ENCODE results near the gene TXLNA. TPM values are rescaled to one million over a fixed set of nuclear protein-coding genes. Genes with fewer than 3 reads are reported as not detected.
A peak's percentile ranks its signal among the peaks of the same experiment; 100 is the strongest.
"Not testable (repeated sequence)": the region's sequence is repeated elsewhere in the genome, so short reads cannot be mapped to it uniquely, and the experiment has no call there.

TXLNA gene
- 67.3 and 69.4 TPM in 2 replicates for total RNA-seq (2021)
- long read RNA-seq, full-length matches to known transcripts, result 36 of 97 reads
- long read RNA-seq, partial matches to known transcripts, result 18 of 97 reads
- long read RNA-seq, other reads (novel, unspliced or antisense), result 43 of 97 reads

DNA sequence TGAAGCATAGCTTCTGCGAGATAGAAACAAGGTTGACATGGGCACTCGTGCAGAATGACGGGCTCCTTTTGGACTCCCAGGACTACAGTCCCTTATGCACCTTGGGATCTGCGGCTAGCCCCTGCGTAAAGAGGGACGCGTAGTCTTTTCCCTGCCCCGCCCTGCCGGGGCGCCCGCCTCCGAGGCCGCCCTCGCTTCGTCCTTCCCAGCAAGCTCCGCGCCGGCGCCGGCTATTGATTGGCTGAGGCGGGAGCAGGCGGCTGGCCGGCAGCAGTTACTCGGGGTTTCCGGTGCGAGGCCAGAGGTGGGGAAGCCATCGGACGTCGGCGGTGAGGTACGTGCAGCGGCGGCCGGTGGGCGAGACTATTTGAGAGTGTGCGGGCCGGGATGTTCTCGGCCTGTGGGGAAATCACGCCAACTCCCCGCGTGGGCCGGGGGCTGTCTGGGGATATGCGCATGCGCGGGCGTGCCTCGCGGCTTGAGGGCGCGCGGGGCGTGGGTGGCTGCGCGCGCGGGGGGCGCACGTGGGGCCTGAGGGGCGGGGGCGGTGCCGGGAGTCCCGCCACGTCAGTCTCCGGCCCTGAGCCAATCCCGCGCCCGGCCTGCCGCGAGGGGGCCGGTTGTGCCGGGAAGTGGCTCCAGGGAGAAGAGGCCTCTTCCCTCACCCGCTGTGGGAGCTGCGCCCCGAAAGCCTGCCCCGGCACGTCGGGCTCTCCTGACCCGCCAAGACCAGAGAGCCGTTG lies at the start of gene TXLNA:
Gene TXLNA (plus strand): TSS at position 233 of the 743 bp plus-strand sequence. CDS start 671 bp downstream, outside the sequence.
- Histone ChIP-seq H3K27ac (ENCODE audit: insufficient read length, low read depth, low read length) (no peak within 1 kb of the TSS), H3K9me3 (ENCODE audit: control insufficient read depth, low read depth, low read length) (no peaks in the 10 kb centered on the region), H4K8ac (replicated peaks; ENCODE audit: insufficient read length, low read depth, low read length) (no peak within 1 kb of the TSS), H3K14ac (ENCODE audit: insufficient read depth, low read length) (peak within 1 kb of the TSS; percentile 33), H3K4me1 (ENCODE audit: insufficient read depth, low read length) (peaks cover 6% of the 10 kb centered on the region), H2BK12ac (ENCODE audit: insufficient read length, low read depth, low read length) (no peak within 1 kb of the TSS), H3K18ac (ENCODE audit: insufficient read length, low read depth, low read length) (peak within 1 kb of the TSS; percentile 20), H3K4ac (ENCODE audit: low read depth, low read length) (no peak within 1 kb of the TSS), H4K20me1 (ENCODE audit: control insufficient read depth, insufficient read depth, insufficient read length) (no peaks in the 10 kb centered on the region), H3K79me2 (ENCODE audit: insufficient read depth, low read length) (peaks cover 4% of the 10 kb centered on the region; the same call in 1 of the 2 replicates), H2BK15ac (ENCODE audit: low read depth, low read length) (no peak within 1 kb of the TSS), H2BK20ac (ENCODE audit: low read depth, low read length, poor library complexity, severe bottlenecking) (no peak within 1 kb of the TSS), H2AK5ac (ENCODE audit: insufficient read length, low read length) (no peak within 1 kb of the TSS), H3K56ac (ENCODE audit: insufficient read length, low read depth, low read length) (no peak within 1 kb of the TSS), H3T11ph (ENCODE audit: low read length) (no peak within 1 kb of the TSS), H3K9ac (ENCODE audit: extremely low read depth, insufficient read length, low read length) (peak within 1 kb of the TSS; percentile 64), H4K91ac (ENCODE audit: insufficient read length, low read depth, low read length) (no peak within 1 kb of the TSS), H3K79me1 (ENCODE audit: insufficient read depth, low read depth, low read length, poor library complexity, severe bottlenecking) (peaks cover 6% of the 10 kb centered on the region), H2BK120ac (ENCODE audit: low read depth, low read length, poor library complexity, severe bottlenecking) (no peak within 1 kb of the TSS), H2BK5ac (ENCODE audit: insufficient read length, low read length) (no peak within 1 kb of the TSS), H3K23ac (ENCODE audit: insufficient read length, low read depth, low read length) (no peak within 1 kb of the TSS), H3K23me2 (ENCODE audit: insufficient read length, low read depth, low read length, poor library complexity, severe bottlenecking) (peaks cover 7% of the 10 kb centered on the region), H2AFZ (ENCODE audit: low read length) (no peak within 1 kb of the TSS), H4K5ac (ENCODE audit: insufficient read length, low read depth, low read length) (no peak within 1 kb of the TSS), H3K27me3 (ENCODE audit: insufficient read depth, low read length) (no peaks in the 10 kb centered on the region), H3K4me2 (ENCODE audit: insufficient read depth, insufficient read length, low read length) (peak within 1 kb of the TSS; percentile 77)
- Mint-ChIP-seq H3K27ac (peak within 1 kb of the TSS; percentile 96 to 98 (median 97)), H3K4me3 (peak within 1 kb of the TSS; percentile 92), H3K4me1 (peaks cover 28 to 33% of the 10 kb centered on the region in 2 experiments), H3K36me3 (ENCODE audit: insufficient read depth in 1 of 3, low read depth in 3 of 3) (peaks cover 28 to 54% (median 39%) of the 10 kb centered on the region in 3 experiments), H3K9me3 (no peaks in the 10 kb centered on the region), H3K27me3 (ENCODE audit: low read depth) (no peaks in the 10 kb centered on the region)
- no CpG with 5 or more reads among the region's 79 CpGs for WGBS (ENCODE audit: extremely low coverage, insufficient read length, low lambda C conversion rate)
- peak; percentile 97 for DNase-seq
- TF ChIP-seq, protein P1, sequence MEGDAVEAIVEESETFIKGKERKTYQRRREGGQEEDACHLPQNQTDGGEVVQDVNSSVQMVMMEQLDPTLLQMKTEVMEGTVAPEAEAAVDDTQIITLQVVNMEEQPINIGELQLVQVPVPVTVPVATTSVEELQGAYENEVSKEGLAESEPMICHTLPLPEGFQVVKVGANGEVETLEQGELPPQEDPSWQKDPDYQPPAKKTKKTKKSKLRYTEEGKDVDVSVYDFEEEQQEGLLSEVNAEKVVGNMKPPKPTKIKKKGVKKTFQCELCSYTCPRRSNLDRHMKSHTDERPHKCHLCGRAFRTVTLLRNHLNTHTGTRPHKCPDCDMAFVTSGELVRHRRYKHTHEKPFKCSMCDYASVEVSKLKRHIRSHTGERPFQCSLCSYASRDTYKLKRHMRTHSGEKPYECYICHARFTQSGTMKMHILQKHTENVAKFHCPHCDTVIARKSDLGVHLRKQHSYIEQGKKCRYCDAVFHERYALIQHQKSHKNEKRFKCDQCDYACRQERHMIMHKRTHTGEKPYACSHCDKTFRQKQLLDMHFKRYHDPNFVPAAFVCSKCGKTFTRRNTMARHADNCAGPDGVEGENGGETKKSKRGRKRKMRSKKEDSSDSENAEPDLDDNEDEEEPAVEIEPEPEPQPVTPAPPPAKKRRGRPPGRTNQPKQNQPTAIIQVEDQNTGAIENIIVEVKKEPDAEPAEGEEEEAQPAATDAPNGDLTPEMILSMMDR (conservative IDR thresholded peaks at IDR 0.05), result no peak

DNA sequence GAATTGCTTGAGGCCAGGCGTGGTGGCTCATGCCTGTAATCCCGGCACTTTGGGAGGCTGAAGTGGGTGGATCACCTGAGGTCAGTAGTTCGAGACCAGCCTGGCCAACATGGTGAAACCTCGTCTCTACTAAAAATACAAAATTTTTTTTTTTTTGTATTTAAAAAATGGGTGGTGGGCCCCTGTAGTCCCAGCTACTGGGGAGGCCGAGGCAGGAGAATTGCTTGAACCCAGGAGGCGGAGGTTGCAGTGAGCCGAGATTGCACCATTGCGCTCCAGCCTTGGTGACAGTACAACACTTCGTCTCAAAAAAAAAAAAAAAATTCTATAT lies 45.6 kb upstream of the TXLNA start:
- not testable (repeated sequence) for H2AK5ac ChIP-seq (ENCODE audit: insufficient read length, low read length); H3K4me1 ChIP-seq (ENCODE audit: insufficient read depth, low read length); H4K20me1 ChIP-seq (ENCODE audit: control insufficient read depth, insufficient read depth, insufficient read length); H3K14ac ChIP-seq (ENCODE audit: insufficient read depth, low read length); H3K23ac ChIP-seq (ENCODE audit: insufficient read length, low read depth, low read length); H2BK12ac ChIP-seq (ENCODE audit: insufficient read length, low read depth, low read length); H3K9me3 ChIP-seq (ENCODE audit: control insufficient read depth, low read depth, low read length); H3K4me2 ChIP-seq (ENCODE audit: insufficient read depth, insufficient read length, low read length); H3T11ph ChIP-seq (ENCODE audit: low read length); H2BK15ac ChIP-seq (ENCODE audit: low read depth, low read length); H3K36me3 Mint-ChIP-seq (ENCODE audit: insufficient read depth in 1 of 3, low read depth in 3 of 3); H3K23me2 ChIP-seq (ENCODE audit: insufficient read length, low read depth, low read length, poor library complexity, severe bottlenecking); H2BK5ac ChIP-seq (ENCODE audit: insufficient read length, low read length); H3K4ac ChIP-seq (ENCODE audit: low read depth, low read length); H3K4me1 Mint-ChIP-seq; H3K4me3 Mint-ChIP-seq; H3K9me3 Mint-ChIP-seq; H3K56ac ChIP-seq (ENCODE audit: insufficient read length, low read depth, low read length); H3K79me1 ChIP-seq (ENCODE audit: insufficient read depth, low read depth, low read length, poor library complexity, severe bottlenecking); H3K9ac ChIP-seq (ENCODE audit: extremely low read depth, insufficient read length, low read length); H2AFZ ChIP-seq (ENCODE audit: low read length); H3K27ac ChIP-seq (ENCODE audit: insufficient read length, low read depth, low read length); H3K27me3 Mint-ChIP-seq (ENCODE audit: low read depth); H3K79me2 ChIP-seq (ENCODE audit: insufficient read depth, low read length); H3K27me3 ChIP-seq (ENCODE audit: insufficient read depth, low read length); H4K5ac ChIP-seq (ENCODE audit: insufficient read length, low read depth, low read length); H2BK120ac ChIP-seq (ENCODE audit: low read depth, low read length, poor library complexity, severe bottlenecking); H4K91ac ChIP-seq (ENCODE audit: insufficient read length, low read depth, low read length); H2BK20ac ChIP-seq (ENCODE audit: low read depth, low read length, poor library complexity, severe bottlenecking); H4K8ac ChIP-seq (replicated peaks; ENCODE audit: insufficient read length, low read depth, low read length); H3K27ac Mint-ChIP-seq; H3K18ac ChIP-seq (ENCODE audit: insufficient read length, low read depth, low read length); DNase-seq
- no CpG with 5 or more reads among the region's 9 CpGs for WGBS (ENCODE audit: extremely low coverage, insufficient read length, low lambda C conversion rate)

Data from H9 (cell line).